Posterior vena cava (tissue), 2 donors: Measurements from ENCODE around the gene RAB11FIP3. TPM values are rescaled to one million over a fixed set of nuclear protein-coding genes. Genes with fewer than 3 reads are reported as not detected.
"Not testable (repeated sequence)": the region's sequence is repeated elsewhere in the genome, so short reads cannot be mapped to it uniquely, and the experiment has no call there.

Experiments used
- DNase-seq: peaks from one replicate; pipeline ENCODE4 v3.0.0-alpha.2; 2020; ENCODE audit warnings: low spot score
- intact Hi-C, 2 donors: fragments of 100-400 bp; cut with DNase I; formaldehyde crosslinking; loops; one replicate each; pipeline versions ENCODE4 v1.14.1 to v1.14.2; 2022 to 2023
- total RNA-seq, 2 donors: library from RNA; stranded (reverse); fragmentation: NEBNext Ultra II Directional; extraction: Animal tissue kit (Norgen Biotek cat#: 25700); gene quantifications; one replicate each; pipeline ENCODE4 v1.2.1, GENCODE V29; 2021
- donor health status: DM: yes; HTN: yes; CAD: no.
- donor health status: DM: yes; HTN: yes; CAD: no.

The RAB11FIP3 gene
- total RNA-seq, 2 donors from 2014 or later = 40.1 to 45.2 TPM

DNA sequence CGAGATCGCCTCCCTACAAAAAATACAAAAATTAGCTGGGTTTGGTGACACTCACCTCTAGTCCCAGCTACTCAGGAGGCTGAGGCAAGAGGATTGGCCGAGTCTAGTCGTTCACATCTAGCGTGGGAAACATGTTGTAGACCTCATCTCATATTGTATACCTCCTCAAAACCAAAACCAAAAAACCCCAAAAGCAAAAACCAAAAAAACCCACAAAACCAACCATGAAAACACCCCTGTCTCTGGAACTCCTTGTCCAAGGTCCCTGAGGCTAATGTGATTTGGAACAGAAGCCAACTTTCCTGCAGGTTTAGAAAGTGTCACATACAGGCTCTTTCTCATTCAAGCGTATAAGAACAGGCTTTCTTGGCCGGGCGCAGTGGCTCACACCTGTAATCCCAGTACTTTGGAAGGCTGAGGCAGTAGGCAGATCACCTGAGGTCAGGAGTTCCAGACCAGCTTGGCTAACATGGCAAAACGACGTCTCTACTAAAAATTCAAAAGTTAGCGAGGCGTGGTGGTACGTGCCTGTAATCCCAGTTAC is 29.0 kb downstream of the RAB11FIP3 start:
- no peak for DNase-seq
- intact Hi-C loops = no loop called here

DNA sequence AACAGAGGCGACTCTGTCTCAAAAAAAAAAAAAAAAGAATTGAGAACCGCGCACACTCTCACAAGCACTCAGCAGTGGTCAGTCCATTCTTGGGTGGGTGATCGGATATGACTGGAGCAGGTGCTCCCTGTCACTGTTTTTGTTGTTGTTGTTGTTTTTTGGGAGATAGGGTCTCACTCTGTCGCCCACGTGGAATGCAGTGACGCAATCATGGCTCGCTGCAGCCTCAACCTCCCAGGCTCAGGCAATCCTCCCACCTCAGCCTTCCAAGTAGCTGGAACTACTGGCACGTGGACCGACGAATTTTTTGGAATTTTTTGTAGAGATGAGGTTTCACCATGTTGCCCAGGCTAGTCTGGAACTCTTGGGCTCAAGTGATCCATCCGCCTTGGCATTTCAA is 30.0 kb downstream of the RAB11FIP3 start:
- intact Hi-C loops = no loop called here
- DNase-seq = no peak

DNA sequence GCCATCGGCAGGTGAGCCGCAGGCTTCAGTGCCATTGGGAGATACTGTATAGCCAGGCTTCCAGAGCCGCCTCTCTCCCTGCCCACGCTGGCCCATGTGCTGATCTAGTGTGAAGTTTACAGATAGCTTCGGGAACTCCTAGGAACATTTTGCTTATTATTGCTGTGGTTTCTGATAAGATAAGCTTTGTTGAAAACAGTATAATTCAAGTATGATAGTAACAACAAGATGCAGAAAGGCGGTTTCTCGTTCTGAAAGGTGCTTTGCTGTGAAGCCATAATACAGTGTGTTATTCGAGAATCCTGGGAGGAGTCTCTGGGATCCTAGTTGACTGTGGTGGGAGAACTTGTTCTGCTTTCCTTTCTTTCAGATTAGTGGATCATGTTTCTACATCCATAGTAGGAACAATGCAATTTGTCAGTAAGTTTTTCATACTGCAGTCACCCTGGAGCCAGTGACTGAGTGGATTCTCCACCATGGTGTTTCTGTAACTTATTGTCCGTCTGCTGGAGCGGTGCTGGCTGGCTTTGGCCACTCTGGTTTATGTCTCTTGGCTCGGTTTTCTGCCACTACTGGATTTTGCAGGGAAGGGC is 31.5 kb downstream of the RAB11FIP3 start:
- intact Hi-C loops = no loop called here
- no peak for DNase-seq

DNA sequence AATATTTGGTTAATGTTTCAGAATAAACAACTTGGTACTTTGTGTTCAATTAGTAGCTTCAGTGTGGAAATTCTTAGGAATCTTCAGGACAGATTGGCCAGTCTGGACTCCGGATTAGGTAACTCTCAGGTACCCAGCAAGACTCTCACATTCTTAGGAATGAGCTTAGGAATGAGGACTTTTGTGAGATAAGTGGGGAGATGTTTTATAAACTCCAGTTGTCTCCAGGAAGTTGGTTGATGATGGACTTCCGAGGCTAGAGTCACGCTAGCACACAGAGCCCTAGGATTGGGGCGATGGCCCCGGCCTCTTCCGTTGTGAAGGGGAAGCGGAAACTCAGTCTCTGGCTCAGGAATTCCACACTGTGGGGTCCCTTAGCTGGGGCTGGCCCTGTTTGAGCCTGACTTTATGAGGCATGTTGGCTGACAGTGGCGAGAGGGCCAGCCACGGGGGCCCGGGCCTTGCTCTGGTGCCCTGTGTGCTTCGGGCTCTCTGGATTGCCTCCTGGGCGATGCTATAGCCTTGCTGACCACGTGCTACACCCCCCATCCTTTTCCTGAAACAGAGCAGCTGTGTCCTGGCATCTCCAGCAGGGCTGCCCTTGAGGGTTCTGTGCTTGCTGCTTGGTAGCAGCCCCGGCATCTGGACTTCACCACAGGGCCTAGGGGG is 32.4 kb downstream of the RAB11FIP3 start:
- DNase-seq = no peak
- intact Hi-C loops = no loop called here

DNA sequence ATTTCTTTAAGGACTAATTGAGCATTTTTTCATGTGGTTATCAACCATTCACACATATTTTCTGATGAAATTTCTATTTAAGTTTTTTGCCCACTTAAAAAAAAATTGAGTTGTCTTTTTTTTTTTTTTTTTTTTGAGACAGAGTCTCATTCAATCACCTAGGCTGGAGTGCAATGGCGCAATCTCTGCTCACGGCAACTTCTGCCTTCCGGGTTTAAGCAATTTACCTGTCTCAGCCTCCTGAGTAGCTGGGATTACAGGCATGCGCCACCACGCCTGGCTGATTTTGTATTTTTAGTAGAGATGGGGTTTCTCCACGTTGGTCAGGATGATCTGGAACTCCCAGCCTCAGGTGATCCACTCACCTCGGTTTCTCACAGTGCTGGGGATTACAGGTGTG is 34.3 kb downstream of the RAB11FIP3 start:
- no peak for DNase-seq
- intact Hi-C loops = no loop called here

DNA sequence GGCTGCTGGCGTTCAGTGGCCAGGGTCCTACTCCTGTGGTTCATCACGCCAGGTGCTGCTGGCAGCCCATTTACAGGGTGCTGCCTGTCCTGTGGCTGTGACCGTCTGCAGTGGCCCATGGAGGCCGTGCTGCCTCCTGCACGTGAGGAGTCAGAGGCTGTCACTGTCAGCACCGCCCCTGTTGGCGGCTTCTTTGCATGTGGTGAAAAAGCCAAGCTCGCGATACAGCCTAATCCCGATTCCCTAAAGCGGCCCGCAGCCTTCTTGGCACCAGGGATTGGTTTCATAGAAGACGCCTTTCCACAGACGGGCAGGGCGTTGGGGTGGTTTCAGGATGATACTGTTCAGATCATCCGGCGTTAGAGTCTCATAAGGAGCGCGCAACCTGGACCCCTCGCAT is 35.3 kb downstream of the RAB11FIP3 start:
- intact Hi-C loops = no loop called here
- DNase-seq = no peak

DNA sequence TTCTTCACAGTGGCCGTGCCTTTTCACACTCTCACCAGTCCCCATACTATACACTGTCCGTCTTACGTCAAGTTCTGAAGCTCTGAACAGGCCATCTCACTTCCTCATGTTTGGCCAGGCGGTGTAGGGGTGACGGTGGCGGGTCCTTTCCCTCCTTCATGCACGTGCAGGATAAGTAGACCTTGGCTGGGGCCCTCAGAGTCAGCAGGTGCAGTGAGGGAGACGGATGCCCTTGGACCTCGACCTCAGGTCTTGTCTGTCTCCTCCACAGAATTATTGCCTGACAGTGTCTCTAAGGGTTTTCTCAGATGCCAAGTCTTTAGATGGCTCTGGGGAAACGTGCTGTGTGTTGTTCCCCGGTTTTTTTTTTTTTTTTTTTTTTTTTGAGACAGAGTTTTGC is 37.6 kb downstream of the RAB11FIP3 start:
- DNase-seq = no peak
- intact Hi-C loops = no loop called here

DNA sequence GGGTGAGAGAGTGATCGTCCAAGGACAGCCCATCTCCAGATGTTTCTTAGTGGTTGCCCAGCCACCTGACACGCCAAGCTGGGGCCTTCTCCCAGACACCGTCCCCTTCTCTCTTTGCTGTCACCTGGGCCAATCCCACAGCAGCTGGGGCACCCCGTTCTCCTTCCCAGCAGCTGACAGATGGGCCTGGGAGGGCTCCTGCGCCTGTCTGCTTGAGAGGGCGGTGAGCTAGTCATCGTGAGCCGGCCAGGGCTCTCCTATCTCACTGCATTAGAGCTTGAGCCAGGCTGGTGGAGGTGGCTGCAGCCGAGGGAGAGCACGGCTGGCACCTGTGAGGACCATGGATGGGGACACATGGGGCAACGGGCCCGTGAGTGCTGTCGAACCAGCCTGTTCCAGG is 41.2 kb downstream of the RAB11FIP3 start:
- no peak for DNase-seq

DNA sequence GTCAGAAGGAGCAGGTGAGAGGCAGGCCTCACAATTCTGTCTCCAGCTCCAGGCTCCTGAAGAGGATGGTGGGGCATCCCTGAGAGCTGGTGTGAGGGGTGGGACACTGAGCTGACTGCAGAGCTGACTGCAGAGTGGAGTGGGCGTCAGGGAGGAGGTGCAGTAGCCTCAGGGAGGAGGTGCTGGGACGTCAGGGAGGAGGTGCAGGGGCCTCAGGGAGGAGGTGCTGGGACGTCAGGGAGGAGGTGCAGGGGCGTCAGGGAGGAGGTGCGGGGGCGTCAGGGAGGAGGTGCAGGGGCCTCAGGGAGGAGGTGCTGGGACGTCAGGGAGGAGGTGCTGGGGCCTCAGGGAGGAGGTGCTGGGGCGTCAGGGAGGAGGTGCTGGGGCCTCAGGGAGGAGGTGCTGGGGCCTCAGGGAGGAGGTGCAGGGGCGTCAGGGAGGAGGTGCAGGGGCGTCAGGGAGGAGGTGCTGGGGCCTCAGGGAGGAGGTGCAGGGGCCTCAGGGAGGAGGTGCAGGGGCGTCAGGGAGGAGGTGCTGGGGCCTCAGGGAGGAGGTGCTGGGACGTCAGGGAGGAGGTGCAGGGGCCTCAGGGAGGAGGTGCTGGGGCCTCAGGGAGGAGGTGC is 41.9 kb downstream of the RAB11FIP3 start:
- intact Hi-C loops, DNase-seq: not testable (repeated sequence)

More for the DNA sequence above, 41.2 kb downstream of the RAB11FIP3 start:
- intact Hi-C loops = no loop called here

DNA sequence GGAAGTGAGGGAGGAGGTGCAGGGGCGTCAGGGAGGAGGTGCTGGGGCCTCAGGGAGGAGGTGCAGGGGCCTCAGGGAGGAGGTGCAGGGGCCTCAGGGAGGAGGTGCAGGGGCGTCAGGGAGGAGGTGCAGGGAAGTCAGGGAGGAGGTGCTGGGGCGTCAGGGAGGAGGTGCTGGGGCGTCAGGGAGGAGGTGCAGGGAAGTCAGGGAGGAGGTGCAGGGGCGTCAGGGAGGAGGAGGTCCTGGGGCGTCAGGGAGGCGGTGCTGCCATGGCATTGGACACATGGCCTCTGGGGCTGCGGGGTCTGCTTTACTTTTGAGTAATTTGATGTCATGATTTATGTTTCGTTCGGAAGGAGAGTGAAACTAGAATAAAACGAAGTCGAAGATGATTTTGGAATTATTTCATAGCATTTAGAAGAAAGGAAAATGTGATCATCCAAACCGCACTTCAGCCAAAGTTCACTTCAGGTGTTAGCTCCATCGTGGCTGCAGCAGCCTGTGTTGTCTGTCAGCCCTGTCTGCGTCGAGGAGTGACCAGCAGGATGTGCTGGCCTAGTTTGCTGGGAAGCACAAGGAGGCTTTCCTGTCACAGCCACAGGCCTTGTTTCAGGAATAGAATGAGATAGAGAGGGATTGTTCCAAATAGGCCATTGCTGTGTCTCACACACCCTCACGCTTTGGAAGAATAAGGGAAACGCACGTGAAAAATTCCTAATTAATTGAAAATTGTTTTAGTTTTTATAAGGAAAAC is 42.8 kb downstream of the RAB11FIP3 start:
- intact Hi-C loops = no loop called here
- no peak for DNase-seq

DNA sequence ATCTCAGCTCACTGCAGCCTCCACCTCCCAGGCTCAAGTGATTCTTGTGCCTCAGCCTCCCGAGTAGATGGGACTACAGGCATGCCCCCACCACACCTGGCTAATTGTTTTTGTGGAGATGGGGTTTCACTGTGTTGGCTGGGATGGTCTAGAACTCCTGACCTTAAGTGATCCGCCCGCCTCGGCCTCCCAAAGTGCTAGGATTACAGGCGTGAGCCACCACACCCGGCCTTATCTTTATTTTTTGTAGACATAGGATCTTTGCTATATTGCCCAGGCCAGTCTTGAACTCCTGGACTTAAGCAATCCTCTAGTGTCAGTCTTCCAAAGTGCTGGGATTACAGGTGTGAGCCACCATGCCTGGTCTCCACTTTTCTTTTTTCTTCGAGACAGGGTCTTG is 44.0 kb downstream of the RAB11FIP3 start:
- intact Hi-C loops, DNase-seq: not testable (repeated sequence)

DNA sequence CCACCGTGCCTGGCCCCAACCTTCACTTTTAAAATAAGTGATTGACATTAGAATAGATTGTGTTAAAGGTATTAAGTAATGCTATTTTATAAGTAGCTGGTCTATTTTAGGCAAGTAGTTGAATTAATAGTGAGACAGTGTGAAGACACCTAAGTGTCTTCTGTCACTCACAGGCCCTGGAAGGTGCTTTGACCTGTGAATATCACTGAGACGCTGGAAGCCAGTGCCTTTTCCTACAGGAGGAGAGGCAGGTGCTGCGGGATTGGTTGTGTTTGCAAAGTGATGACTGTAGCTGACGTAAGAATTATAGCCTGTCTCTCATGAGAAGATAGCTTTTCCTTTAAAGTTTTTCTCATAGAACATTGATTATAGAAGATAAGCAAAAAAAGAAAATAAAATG is 45.0 kb downstream of the RAB11FIP3 start:
- intact Hi-C loops = no loop called here
- DNase-seq = no peak

DNA sequence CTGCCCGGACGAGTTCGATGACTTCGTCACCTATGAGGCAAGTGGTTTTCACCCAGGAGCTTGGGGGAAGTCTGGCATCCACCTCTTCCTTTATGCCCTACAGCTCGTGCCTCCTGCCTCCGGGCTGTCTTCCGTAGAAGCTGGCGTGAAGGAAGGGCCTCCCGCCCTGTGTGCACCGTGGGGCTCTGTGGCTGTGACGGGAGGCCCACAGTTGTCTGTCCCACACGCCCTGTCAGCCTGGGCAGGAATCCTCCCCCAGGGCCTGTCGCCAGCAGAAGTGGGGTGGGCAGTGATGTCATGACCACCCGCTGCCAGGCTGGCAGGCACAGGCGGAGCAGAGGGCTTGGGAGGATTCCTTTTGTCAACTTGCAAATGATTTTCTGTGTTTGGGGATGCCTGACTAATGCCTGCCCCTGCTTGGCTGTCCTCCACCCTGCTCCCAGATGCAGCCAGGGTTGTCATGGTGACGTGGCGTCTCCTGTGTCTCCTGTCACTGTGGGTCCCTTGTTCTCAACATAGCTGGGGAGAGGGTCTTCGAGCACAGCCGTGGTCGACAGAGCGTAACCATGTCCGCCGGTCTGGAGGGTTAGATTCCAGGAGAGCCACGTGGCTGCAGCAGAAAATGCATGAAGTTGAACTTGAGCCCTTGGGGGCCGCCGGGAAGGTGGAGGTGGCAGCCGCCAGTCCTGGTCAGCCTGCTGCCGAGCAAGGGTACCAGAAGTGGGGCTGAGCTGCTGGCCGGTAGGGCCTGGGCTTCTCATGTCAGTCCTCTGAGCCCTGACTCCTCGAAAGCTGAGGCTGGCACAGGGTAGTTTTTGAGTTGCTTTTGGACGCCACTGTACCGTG is 46.1 kb downstream of the RAB11FIP3 start:
- DNase-seq = no peak
- intact Hi-C loops = no loop called here

DNA sequence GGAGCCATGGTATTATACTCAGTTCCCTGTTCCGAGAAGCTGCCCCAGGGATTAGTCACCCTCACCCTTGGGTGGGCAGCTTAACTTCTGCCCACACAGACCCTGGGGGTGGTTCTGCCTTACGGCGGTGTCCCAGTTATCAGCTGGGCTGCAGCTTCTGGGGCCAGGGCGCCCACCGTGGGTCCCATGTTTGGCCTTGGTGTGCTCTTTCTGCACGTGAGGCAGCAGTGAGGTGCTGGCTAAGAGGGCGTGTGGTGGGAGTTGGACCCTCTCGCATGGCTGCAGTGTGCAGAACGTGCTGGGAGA is 46.7 kb downstream of the RAB11FIP3 start:
- intact Hi-C loops = no loop called here
- no peak for DNase-seq

DNA sequence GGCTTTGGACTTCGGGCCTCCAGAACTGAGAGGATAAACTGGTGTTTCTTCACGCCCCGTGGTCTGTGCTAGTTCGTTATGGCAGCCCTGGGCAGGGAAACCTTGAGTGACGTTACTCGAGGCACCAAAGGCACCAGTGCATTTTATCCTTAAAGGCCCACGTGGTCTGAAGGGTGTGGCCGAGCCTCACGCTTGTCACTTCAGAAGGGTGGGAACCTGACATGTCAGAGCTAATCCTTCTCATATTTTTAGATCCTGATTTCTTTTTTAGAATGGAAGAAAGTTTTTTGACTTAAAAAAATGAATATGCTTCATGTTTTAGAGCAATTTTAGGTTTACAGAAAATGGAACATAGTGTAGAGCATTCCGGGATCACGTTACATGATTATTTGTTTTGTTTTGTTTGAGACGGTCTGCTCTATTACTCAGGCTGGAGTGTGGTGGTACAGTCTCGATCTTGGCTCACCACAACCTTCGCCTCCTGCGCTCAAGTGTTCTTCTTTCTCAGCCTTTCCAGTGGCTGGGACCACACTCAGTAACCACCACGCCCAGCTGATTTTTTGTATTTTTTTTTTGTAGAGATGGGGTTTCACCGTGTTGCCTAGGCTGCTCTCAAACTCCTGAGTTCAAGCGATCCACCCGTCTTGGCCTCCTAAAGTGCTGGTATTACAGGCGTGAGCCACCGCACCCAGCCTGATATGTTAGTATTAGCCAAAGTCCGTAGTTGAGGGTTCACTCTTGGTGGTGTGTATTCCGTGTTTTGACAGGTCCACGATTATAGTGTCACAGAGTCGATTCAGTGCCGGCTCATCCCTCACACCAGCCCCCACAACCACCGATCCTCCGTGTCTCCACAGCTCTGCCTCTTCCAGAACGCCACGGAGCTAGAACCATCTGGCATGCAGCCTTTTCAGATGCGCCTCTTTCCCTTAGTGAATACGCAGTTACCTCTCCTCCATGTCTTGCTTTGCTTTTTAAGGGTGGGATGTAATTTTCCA is 47.9 kb downstream of the RAB11FIP3 start:
- DNase-seq = no peak
- intact Hi-C loops = no loop called here

DNA sequence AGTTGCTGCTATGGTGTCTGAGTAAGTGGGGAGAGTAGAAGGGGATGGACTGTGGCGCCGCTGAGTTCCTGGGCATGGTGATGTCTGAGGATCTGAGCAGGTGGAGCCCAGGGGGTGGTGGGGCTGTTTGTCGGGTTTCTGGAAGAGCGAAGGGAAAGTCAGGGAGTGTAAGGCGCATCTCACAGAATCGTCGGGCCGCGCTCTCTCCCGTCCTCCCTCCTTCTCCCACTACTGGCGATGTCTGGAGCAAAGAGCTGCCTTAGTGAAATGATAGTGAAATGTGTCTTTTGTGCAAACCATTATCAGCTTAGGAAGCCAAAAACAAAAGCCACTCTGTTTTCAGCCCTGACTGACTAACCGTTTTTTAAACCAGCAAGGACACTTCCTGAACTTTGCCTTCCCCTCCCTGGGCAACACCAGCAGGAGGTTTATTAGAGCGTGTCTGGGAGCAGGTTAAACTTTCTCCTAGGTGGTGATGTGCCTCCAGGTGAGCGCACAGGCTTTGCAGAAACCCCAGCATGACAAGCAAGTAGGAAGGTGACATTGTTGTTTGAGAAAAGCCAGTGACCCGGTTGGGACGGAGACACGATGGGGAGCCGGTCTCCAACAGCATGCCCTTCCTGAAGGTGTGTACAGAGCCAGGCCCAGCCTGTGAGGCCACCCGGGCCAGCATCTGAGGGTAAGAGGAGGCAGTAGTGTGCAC is 49.1 kb downstream of the RAB11FIP3 start:
- intact Hi-C loops = no loop called here

DNA sequence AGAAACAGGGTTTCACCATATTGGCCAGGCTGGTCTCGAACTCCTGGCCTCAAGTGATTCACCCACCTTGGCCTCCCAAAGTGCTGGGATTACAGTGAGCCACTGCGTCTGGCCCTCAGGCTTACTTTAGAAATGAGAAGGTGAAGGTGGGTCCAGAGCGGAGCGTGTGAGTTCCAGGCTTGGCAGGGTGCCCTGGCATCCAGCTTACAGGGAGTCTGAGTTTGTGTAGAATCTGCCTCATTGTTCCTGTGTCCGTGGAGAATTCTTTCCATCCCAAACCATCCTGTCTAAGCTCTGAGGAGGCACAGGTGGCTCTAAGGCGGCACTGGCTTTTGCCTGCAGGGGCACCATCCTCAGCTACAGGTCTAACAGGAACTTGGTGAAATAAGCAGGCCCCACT is 50.6 kb downstream of the RAB11FIP3 start:
- intact Hi-C loops = no loop called here
- no peak for DNase-seq

More for the DNA sequence above, 49.1 kb downstream of the RAB11FIP3 start:
- no peak for DNase-seq
